ENCODE results near the gene HIVEP2.

The HIVEP2 gene

GRCh38 chr6:142925575-142926110, 19.3 kb downstream of the HIVEP2 start:
- DNase-seq (ENCODE audit: low spot score) = no peak

DNA sequence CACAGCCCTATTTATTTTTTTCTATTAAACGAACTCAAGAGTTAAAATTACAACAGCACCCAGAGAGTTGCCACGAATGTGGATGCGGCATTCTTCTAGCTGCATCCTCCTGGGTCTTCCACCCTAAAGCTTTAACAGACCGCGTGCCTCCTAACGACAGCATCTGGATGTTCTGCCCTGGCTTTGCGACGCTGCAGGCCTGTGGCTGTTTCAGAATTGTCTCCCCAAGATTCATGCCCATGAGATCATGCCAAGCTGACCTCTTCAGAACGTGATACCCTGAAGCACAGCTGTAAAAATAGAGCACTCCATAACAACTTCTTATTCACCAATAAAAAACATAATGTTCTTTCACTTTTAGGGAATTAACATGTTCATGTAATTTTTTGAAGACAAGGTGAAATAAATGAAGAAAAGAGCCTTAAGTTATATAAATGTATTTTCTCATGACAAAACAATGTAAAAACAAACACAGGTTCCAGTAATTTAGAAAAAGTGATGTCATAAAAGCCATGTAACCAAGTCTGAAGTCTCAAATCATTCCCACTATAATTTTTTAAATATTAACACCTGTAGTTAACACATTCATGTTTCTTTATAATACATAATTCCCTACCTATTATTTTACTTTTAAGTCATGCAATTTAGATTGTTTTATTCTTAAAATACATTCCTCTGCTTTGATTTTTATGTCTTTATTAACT, 26.5 kb downstream of the HIVEP2 start:
- DNase-seq (ENCODE audit: low spot score) = peak; percentile 33

- no peak for DNase-seq (ENCODE audit: low spot score)
These were observed 28.1 kb downstream of the HIVEP2 start for GRCh38 chr6:142916881-142917280.

DNA sequence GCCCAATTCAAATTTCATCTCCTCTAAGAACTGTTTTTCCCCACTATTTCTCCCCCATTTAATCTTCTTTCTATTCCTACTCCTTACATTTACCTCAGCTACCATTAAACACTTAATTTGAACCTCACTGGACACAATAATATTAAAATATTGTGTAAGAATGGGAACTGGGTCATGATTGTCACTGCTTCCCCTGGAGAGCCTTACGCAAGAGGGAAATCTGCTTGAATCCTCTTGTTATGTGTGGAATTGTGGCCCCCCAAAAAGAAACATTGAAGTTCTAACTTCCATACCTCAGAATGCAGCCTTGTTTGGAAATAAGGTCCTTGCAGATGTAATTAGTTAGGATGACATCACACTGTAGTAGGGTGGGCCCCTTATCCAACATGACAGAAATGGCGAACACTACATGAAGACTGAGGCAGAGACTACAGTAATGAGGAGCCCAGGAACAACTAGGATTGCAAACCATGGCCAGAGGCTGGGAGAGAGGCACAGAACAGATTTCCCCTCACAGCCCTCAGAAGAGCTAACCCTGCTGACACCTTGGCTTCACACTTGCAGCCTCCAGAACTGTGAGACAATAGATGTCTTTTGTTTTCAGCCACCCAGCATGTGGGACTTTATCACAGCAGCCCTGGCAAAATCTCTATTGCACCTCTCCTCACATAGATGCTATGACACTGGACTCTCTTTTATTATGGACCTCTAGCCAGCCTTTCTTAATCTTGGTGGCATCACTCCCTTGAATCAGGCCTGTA, 29.9 kb downstream of the HIVEP2 start:
- no peak for DNase-seq (ENCODE audit: low spot score)

- no peak for DNase-seq (ENCODE audit: low spot score)
These were observed 30.6 kb downstream of the HIVEP2 start for GRCh38 chr6:142914369-142914768.

DNA sequence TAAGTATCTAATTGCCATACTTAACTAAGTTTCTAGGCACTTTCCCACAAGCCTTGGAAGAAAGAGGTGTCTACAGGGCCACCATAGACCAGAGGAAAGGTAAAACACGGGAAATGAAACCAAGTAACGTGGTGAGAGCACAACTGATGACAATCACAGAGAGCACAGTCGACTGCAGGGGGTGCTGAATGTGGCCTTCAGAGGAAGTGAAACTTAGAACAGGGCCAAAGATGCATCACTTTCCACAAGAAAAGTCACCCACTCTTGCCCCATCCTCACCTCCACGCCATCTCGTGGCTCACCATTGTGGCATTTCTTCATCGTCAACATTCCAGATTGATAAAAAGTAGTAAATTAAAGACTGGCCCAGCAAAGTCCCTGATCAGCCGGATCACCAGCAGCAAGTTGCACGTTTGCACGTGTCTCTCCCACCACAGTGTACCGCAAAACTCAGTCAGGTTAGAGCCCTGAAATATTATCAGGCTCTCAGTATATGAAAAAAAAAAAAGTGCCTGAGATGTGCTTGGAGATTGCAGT, 31.4 kb downstream of the HIVEP2 start:
- DNase-seq (ENCODE audit: low spot score) = peak; percentile 45

GRCh38 chr6:142913036-142913510, 31.9 kb downstream of the HIVEP2 start:
- no peak for DNase-seq (ENCODE audit: low spot score)

DNA sequence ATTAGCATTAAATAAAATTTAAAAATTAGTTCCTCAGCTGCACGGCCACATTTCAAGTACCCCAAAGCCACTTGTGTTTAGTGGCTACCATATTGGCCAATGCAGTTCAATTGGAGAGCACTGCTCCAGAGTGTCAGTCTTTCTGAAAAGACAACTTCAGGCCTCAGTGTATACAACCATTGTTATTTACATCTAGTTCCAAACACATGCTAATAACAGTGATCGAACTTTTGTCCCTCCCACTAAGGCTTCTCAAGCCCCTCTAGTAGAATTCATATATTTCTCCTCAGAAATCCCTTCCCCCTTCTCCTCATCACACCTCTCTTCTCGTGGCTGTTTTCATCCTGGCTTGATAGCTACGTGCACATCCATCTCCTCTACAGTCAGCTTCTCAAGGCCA, 32.9 kb downstream of the HIVEP2 start:
- DNase-seq (ENCODE audit: low spot score) = no peak

- DNase-seq (ENCODE audit: low spot score) = no peak
These were observed 33.5 kb downstream of the HIVEP2 start for GRCh38 chr6:142911430-142911829.

DNA sequence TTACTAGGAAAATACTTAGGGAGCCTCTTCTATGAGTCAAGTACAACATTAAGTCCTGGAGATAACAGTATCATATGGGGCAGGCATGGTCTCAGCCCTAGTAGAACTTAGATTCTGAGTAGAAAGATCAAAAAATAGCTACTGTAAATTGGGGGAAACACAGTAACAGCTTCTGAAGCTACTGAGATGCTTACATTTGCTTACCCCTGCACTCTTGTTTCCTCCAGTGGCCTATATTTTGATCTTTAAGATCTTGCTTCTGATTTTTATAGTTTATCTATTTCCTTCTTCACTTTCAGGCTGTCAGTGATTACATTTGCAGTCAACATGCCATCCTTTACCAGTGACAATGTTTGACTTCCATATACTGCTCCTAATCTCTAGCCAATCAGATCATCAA, 35.3 kb downstream of the HIVEP2 start:
- DNase-seq (ENCODE audit: low spot score) = no peak

DNA sequence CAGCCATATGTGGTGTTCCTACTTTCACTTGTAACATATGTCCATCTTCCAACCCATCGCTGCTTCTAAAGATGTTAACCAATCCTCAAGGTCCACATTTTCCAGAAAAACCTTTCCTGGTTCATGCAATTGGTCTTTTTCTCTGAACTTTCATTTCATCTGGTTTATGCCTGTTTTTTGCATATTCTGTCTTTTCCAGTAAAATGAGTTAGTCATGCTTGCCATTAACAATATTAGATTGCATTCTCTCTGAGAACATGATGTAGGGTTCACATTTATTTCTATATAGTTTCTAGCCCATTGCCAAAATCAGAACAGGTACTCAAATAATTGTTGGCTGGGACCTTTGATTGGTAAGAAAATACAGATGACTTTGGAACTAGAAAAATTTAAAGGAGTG, 36.7 kb downstream of the HIVEP2 start:
- DNase-seq (ENCODE audit: low spot score) = no peak

- no peak for DNase-seq (ENCODE audit: low spot score)
These were observed 37.4 kb downstream of the HIVEP2 start for GRCh38 chr6:142907544-142907943.

- DNase-seq (ENCODE audit: low spot score) = no peak
These were observed 38.0 kb downstream of the HIVEP2 start for GRCh38 chr6:142906945-142907470.

- DNase-seq (ENCODE audit: low spot score) = no peak
These were observed 41.2 kb downstream of the HIVEP2 start for GRCh38 chr6:142903812-142904211.

DNA sequence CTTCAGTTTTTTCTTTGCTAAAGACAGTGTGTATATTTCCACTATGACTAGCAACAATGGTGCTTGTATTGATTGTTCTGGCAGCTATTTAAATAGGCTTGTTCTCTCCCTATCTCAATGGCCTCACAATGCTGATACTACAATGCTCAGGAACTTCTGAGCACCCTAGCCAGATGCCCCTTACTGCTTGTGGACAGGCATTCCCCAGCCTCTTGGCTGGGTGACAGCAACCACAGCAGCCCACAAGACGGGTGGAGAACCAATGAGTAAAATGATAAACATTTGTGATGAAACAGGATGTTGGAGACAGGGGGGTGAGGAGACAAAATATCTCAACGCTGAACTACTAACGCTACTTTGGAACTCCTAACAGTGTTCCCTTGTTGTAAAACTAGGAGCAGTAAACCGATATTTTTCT, 42.3 kb downstream of the HIVEP2 start:
- peak; percentile 62 for DNase-seq (ENCODE audit: low spot score)

DNA sequence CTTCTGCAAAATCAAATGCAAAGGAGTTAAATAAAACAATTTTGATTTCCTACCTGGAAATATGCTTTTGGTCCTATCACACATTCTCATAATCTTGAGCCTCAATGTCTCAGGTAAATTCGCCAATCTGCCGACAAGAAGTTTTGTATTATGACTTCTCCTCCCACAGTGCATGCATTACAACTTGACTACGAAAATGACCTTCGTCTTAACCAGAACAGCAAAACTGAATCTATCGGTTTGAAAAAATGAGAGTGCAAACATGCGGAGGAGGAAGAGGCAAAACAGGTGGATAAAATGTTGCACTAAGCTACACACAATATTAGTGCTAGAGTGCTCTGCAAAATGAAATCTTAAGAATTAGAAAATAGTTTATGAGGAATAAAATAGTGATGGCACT, 43.4 kb downstream of the HIVEP2 start:
- DNase-seq (ENCODE audit: low spot score) = no peak

DNA sequence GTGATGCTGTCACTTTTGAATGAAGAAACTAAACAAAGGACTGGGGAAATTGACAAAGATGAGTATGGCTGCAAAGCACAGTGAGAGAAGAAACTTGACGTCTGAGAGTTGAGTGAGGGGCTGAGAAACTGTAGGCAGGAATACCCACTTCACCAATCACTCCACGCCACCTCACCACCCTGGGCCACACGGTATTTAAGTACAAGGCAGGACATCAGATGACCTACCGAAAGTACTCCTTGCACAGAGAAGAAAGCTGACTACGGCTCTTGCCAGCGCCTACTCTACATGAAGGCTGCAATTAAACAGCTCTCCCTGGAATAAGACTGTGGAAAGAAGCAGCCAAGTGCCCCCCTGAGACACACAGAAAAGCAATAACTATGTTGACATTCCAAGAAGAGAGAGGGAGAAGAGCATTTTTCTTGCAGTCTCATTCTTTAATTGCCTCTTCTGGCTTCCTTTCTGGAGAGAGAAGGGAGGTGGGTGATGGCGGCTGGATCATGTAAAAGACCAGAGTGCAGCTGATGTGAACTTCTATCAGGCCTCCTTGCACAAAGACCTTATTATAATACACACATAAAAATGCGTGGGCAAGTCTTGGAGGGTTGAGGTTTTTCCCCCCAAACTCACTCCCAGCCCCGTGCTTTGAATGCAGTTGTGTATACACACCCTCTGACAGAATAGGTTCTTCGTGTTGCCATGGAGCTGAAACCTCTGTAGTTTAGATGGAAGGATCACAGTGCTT, 44.6 kb downstream of the HIVEP2 start:
- DNase-seq (ENCODE audit: low spot score) = no peak

DNA sequence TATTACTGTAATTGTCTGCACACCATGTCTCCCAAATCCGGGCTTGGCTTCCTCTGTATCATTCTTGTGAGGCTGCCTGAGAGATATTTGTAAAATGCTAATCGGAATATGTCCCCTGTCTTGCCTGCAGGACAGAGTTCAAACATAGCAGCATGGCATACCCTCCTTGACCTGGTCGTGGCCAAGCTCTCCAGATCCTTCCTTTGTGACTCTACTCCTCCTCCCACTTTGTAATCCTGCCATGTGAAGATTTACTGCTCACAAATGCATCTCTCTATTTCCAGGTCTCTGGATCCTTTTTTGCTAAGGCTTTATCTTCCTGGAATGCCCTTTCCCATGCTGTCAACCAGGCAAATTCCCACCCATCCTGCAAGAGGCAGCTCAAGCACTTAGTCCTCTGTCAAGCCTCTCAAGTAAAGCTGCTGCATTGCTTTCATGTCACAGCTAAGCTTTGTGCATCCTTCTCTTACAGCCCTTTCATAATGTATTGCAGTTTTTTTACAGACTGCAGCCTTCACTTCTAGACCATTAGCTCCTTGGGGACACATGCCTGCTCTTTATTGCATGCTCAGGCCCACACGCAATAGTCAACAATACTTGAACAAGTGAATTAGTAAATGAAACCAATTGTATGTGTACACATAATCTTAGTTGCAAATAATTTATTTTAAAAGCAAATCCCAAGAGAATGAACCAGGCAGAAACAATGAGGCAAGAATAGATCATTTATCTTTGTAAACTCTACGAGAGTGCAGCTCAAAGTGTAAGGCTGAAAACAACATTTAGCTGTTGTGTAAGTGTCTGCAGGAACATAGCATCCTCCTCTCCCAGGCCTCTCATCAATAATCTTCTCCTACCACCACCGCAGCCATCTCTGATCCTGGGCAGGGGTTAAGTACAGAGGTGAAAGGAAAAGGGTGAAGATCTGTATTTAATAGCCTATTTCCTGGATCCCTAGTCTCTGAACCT, 45.8 kb downstream of the HIVEP2 start:
- no peak for DNase-seq (ENCODE audit: low spot score)

- no peak for DNase-seq (ENCODE audit: low spot score)
These were observed 47.3 kb downstream of the HIVEP2 start for GRCh38 chr6:142897659-142898058.

GRCh38 chr6:142896732-142897131, 48.2 kb downstream of the HIVEP2 start:
- DNase-seq (ENCODE audit: low spot score) = no peak

- DNase-seq (ENCODE audit: low spot score) = no peak
These were observed 51.9 kb downstream of the HIVEP2 start for GRCh38 chr6:142893088-142893487.
